ENCODE results near the gene AP2A2. TPM values are rescaled to one million over a fixed set of nuclear protein-coding genes. Genes with fewer than 3 reads are reported as not detected.

The AP2A2 gene
- total RNA-seq, 1 experiment from 2014 or later, result 55.5 TPM

DNA sequence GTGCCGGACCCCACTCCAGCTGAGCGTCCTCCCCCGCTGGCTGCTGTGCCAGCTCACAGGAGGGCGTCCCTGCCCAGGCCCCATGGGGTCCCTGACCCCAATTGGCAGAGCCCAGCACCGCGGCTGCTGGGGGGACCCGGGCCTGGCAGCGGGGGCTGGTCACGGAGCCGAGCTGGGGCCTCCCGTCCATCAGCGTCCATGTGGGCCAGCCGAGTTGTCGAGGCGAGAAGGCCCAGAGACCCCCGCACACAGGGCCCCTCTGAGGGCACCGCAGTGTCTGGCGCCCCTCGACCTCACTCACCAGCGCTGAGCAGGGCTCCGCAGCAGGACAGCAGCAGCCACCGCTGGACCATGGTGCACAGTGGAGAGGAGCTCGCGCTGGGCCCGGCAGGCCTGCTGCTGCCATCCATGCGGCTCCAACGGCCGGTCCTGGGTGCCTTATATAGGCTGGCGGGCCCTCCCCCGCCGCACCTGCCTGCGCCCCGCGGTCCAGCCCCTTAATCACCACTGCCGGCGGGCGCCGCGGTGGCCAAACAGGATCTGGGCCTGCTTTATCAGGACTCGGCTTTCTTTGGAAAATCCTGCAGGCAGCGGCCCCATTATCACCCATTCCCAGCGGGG is 110.7 kb downstream of the AP2A2 start, which contains the start of gene MUC6:
Gene MUC6, minus strand, starts transcription at position 416 of the 621 bp plus-strand sequence. Its CDS starts 63 bp downstream, at position 353.
- TF ChIP-seq SIN3A (IDR thresholded peaks at IDR 0.05; ENCODE audit: low read depth) (no peak), JUND (IDR thresholded peaks at IDR 0.05) (no peak), ZNF274 (IDR thresholded peaks at IDR 0.05; ENCODE audit: low read depth, low read length) (no peak), ZBTB33 (IDR thresholded peaks at IDR 0.05; ENCODE audit: extremely low read depth, insufficient replicate concordance, low read length) (no peak), SP1 (IDR thresholded peaks at IDR 0.05; ENCODE audit: low read depth) (no peak), ATF3 (IDR thresholded peaks at IDR 0.05) (no peak), RAD21 (IDR thresholded peaks at IDR 0.05; ENCODE audit: low read depth) (no peak)
- TF ChIP-seq, protein P1, sequence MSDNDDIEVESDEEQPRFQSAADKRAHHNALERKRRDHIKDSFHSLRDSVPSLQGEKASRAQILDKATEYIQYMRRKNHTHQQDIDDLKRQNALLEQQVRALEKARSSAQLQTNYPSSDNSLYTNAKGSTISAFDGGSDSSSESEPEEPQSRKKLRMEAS (IDR thresholded peaks at IDR 0.05), result no peak
- TF ChIP-seq, protein P2, sequence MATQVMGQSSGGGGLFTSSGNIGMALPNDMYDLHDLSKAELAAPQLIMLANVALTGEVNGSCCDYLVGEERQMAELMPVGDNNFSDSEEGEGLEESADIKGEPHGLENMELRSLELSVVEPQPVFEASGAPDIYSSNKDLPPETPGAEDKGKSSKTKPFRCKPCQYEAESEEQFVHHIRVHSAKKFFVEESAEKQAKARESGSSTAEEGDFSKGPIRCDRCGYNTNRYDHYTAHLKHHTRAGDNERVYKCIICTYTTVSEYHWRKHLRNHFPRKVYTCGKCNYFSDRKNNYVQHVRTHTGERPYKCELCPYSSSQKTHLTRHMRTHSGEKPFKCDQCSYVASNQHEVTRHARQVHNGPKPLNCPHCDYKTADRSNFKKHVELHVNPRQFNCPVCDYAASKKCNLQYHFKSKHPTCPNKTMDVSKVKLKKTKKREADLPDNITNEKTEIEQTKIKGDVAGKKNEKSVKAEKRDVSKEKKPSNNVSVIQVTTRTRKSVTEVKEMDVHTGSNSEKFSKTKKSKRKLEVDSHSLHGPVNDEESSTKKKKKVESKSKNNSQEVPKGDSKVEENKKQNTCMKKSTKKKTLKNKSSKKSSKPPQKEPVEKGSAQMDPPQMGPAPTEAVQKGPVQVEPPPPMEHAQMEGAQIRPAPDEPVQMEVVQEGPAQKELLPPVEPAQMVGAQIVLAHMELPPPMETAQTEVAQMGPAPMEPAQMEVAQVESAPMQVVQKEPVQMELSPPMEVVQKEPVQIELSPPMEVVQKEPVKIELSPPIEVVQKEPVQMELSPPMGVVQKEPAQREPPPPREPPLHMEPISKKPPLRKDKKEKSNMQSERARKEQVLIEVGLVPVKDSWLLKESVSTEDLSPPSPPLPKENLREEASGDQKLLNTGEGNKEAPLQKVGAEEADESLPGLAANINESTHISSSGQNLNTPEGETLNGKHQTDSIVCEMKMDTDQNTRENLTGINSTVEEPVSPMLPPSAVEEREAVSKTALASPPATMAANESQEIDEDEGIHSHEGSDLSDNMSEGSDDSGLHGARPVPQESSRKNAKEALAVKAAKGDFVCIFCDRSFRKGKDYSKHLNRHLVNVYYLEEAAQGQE (IDR thresholded peaks at IDR 0.05; ENCODE audit: low read depth), result no peak
- no peaks in the 10 kb centered on the region for H3K79me2 ChIP-seq (ENCODE audit: insufficient read depth, low read length)
- no peaks in the 10 kb centered on the region for H3K9me2 ChIP-seq (ENCODE audit: insufficient read depth)
- H3K36me3 ChIP-seq (ENCODE audit: control insufficient read depth in 1 of 2, insufficient read depth in 2 of 2, low read length in 2 of 2), result no peaks in the 10 kb centered on the region
- H3K4me1 ChIP-seq (ENCODE audit: control insufficient read depth in 1 of 2, insufficient read depth in 2 of 2, low read length in 2 of 2), result no peaks in the 10 kb centered on the region
- no peaks in the 10 kb centered on the region for H4K20me1 ChIP-seq (ENCODE audit: insufficient read depth)
- H3K9me3 ChIP-seq (ENCODE audit: control insufficient read depth in 1 of 2, insufficient read depth in 1 of 2, low read depth in 1 of 2, low read length in 2 of 2), result no peaks in the 10 kb centered on the region; a peak in 1 of 4 replicates
- H3K27me3 ChIP-seq (ENCODE audit: insufficient read depth, low read length), result no peaks in the 10 kb centered on the region
- ATAC-seq (no peak), DNase-seq (ENCODE audit: low read depth, low spot score) (no peak)
- ChIA-PET RAD21 (ENCODE audit: low non-redundant PET in 1 of 2, low total read pairs in 2 of 2, uncharacterized antibody in 2 of 2, unreplicated experiment in 2 of 2) (no interaction called here), CTCF (no interaction called here), POLR2A (no interaction called here)
- no peak within 1 kb of the TSS for H3K4me3 ChIP-seq (replicated peaks in 1 of 2; ENCODE audit: low read depth in 1 of 2, low read length in 2 of 2)
- H2AFZ ChIP-seq (ENCODE audit: low read depth, low read length, poor library complexity, severe bottlenecking), result no peak within 1 kb of the TSS
- intact Hi-C loops (cut with micrococcal nuclease), result no loop called here
- no TSS peak for BruUV-seq (replicated peaks)
- H3K9ac ChIP-seq (ENCODE audit: low read length), result no peak within 1 kb of the TSS
- no peak within 1 kb of the TSS for H3K27ac ChIP-seq (ENCODE audit: low read depth, low read length)
- no peak within 1 kb of the TSS for H3K4me2 ChIP-seq (ENCODE audit: low read length)
